GM19463 (cell line): Measurements from ENCODE around the gene AJAP1.
"Not testable (repeated sequence)": the region's sequence is repeated elsewhere in the genome, so short reads cannot be mapped to it uniquely, and the experiment has no call there.

Experiments
- ATAC-seq: cut with Tn5 transposase; IDR thresholded peaks from one replicate; pipeline ENCODE4 v1.9.1; 2021; ENCODE audit warnings: mild to moderate bottlenecking, moderate library complexity; ENCODE audit not compliant: unreplicated experiment

AJAP1 gene, protein sequence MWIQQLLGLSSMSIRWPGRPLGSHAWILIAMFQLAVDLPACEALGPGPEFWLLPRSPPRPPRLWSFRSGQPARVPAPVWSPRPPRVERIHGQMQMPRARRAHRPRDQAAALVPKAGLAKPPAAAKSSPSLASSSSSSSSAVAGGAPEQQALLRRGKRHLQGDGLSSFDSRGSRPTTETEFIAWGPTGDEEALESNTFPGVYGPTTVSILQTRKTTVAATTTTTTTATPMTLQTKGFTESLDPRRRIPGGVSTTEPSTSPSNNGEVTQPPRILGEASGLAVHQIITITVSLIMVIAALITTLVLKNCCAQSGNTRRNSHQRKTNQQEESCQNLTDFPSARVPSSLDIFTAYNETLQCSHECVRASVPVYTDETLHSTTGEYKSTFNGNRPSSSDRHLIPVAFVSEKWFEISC

DNA sequence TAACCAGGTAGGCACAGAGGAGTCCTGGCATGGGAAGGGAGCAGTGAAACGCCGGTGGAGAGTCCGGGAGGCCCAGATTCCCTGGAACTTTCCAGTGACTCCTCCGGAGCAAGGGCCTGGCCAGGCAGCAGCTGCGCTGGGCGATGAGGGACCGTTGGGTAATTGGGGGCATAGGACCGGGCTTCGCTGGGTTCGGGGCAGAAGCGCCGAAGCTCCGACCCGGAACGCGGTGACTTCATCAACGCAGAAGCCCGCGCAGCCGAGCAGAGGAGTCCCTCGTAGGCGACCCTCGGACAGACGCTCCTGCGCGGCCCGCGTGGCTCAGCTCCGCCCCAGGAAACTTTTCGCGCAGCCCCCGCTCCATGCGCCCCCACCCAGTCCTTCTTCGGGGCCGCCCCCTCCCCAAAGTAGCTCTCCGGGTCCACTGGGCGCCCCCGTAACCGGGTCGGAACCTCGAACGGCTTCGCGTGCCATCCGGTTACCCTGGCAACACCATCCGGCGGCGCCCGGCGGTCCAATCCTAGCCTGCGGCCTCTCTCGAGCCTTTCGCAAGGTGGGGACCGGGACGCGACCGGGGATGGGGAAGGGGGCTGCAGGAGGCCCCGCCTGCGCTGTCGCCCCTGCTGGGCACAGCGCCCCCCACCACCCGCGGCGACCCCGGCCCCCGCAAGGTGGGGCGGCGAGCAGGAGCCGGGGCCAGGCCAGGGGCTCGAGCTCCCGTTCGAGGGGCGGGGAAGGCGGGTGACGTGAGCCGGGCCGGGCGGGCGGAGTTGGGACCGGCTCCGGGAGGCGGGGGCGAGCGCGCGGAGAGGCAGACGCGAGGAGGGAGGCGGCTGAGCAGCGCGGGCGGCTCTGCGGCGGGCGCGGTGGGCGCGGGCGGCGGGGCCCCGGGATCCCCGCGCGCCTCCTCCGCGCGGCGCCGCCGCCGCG is at the start of gene AJAP1:
Gene AJAP1 (plus strand): TSS at position 814 of the 930 bp plus-strand sequence. CDS start 817 bp downstream, outside the sequence.
- no peak for ATAC-seq

DNA sequence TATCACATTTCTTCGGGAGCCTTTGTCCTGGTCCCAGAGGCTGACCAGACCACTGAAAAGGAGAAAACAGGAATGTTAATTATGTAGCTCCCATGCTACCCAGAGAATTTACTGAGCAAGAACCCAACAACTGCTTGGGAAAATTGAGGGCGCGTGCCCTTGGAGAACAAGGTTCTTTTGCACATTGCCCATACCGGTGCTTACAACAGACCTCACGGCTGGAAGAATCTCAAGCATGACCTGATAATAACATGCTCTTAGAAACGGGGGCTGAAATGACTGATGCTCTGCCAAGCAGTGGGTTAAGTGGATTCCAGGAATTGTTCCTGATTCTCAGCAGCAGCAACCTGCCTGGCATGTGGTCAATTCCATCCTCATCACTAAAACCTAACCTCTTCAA is 49.3 kb upstream of the AJAP1 start:
- ATAC-seq, result no peak

DNA sequence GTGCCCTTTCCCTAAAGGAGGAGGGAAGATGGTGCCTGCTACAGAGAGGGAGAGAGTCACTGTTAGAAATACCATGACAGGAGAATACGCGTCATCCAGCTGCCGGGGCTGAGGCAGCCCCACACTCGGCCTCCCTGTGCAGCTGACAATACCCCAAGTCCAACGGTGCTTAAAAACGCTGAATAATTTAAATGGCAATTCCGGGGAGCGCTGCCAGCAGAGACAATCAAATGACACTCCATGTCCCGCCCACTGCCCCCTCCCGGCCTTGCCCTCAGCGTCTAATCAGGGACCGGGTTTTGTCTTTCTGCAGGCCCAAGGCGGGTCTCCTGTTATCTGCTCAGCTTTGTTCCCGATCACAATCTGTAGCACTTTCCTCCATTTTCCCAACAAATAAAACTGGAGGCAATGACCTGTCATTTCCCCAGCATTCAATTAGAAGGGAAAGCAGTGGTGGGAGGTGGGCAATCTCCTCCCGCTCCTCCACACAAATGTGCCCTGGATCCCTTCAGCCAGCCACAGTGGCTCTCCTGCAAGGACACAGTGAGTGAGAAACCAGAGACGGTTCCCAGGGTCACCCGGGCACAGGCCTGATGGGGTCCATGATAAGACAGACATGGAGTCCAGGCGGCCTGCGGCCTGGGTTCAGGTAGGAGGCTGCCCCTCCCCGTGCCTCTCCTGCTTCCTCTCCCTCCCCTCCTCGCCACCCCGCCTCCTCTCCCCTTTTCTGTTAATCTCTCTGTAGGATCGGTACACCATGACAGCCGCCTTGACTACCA is 42.7 kb upstream of the AJAP1 start:
- no peak for ATAC-seq

DNA sequence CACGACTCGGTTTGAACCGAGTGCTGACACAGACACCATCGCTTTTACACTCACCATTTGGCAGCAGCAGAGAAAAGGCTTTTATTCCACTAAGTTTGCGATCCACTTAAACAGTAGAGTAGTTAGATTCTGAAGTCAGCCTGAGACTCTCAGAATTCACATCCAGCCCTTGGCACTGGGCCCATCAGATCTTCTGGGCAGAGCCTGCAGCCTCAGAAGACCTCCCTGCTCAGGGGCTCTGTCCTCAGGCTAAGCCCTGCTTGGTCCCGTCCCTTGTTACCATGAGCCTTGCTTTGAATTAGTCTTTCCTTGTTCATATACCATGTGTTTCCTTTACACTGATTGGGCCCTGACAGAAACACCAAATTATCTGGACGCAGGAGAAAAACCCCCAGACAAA is 41.4 kb upstream of the AJAP1 start:
- ATAC-seq, result no peak

DNA sequence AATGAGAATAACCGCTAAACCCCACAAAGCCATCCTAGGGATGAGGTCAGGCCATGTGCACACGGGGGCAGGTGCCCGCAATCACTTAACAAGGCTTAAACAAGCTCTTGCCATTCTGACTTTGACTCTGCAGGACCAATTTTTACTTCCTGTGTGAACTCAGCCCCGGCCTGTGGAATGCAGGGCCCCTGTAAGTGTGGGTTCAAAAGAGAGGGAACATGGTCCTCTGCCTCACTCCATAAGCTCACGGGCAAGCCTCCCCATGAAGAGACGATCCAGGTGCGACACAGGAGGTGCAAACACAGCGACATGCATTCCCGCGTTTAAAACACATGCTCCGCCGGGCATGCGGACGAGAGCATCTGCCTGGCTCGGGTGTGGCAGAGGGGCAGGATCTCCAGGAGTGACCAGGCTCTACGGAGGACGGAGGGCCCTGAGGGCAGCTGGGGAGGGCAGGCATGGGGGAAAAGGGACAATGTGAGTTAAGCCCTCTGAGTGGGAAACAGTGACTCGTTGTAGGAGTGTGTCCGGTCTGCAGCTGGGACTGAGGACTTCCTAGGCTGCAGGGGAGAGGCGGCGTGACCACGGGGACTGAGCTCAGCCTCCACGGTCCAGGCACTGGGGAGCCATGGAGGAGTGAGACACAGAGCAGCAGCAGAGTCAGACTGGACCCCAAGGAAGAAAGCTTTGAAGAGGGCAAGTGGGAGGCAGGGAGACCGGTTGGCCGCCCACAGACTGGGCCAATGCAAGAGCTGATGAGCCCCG is 40.6 kb upstream of the AJAP1 start:
- ATAC-seq, result no peak

DNA sequence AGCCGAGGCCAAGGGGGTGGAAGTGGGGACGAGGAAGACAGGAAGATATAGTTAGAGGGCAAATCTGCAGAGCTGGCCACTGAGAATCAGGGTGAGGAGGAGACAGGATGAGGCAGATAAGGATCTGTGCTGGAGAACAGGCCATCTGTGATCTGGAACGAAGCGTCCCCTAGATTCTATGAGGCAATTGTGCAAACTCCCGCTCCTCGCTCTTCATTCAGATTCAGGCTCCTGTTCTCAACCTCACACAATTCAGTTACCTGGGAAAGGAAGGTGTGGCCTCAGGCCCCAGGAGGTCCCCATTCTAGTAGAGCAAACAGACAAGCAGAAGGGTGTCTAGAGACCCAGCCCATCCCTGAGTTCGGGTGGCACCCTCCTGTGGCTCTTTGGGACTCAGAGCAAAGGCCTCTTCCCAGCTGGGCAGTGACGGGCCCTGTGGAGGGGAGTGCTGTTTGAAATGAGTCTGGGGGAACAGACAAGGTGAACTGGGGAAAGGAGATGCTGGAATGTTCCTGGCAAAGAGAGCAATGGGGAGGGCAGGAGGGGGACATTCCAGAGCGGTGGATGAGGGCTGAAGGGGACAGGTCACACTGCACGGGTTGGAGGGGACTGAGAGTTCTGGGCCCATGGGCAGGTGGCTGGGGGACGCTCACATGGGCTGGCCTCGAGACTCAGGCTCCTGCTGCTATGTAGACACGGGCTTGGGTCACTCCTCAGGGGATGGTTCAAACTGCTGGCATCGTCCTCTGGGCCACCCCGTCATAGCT is 39.9 kb upstream of the AJAP1 start:
- no peak for ATAC-seq

DNA sequence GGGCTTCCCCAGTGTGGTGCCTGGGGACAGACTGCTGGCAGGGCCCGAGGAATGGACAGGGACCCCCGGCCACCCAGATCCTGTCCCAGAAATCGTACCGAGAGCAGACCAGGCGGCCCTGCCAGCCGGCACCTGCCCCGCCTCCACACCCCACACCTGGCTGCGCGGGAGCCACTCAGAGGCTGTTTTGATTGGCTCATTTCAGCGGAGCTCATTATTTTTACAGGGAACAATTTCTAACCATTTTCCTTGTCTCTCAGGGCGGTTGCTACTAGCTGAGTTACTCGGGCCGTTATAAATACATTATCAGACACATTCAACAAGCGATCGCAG is 39.3 kb upstream of the AJAP1 start:
- no peak for ATAC-seq

DNA sequence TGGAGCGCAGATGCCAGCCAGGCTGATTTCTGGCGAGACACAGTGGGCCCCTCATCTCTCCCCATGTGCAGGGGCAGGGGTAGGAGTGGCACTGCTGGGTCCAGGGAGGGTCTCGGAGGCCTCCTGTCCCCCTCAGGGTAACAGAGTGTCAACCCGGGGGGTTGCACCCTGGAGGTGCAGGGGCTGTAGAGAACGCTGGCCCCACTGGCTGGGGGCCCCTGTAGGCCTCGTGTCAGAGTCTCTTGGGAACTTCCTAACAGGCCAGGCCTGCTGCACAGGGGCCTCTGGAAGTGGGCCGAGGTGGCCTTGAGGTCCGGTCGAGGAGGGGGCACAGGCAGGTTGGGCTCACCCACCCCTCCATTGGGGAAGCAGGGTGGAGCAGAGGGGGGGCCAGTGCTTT is 38.9 kb upstream of the AJAP1 start:
- no peak for ATAC-seq

DNA sequence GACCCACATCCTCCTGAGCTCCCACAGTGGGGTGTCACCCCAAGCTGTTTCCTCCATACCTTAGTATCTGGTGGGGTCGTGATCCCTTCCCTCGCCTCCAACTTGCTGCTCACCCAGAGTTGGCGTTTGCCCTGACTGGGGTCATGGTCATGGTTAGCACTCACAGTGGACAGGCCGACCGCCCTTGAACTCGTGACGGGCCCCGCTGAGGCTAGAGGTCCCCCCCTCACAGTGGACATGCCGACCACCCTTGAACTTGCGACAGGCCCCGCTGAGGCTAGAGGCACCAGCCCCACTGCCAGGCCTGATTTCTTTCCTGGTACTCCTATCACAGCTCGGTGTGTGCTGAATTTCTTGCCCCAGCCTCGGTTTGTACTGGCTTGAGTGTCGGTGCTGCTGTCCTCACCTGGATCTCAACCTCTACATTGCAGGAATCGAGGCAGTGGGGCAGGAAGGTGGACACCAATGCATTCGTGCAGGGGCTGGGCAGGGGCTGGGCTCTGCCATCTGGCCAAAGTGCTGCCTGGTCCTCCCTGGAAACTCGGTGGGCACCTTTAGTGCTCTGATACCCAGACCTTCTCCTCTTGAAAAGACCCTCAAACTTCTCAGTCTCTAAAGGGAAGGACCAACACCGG is 37.5 kb upstream of the AJAP1 start:
- no peak for ATAC-seq

DNA sequence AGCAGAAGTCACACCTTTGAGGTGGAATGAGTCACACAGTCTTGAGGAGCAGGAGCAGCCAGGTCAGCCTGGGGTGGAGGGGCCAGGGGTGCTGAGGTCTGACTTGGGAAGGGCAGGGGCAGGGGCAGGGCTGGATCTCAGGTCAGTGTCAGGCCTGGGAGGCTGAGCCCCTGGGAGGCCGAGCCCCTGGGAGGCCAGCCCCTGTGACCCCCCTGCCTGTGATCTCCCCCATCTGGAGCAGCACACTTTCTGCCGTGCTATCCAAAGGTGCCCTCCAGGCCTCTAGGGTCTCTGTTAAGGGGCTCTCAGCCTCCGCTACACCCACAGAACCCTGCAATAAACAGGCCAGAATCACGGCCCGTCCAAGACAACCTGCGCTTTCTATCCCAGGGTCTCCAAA is 36.9 kb upstream of the AJAP1 start:
- ATAC-seq, result no peak

DNA sequence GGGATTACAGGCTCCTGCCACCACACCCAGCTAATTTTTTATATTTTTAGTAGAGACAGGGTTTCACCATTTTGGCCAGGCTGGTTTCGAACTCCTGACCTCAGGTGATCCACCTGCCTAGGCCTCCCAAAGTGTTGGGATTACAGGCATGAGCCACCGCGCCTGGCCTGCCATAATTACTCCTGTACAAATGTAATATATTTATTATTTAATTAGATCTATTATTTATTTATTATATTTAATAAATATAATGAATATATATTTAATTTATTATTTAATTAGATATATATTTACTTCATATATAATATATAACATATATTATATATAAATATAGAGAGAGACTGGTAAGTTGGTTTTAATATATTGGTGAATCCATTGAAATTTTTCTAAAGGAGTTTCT is 35.6 kb upstream of the AJAP1 start:
- not testable (repeated sequence) for ATAC-seq

DNA sequence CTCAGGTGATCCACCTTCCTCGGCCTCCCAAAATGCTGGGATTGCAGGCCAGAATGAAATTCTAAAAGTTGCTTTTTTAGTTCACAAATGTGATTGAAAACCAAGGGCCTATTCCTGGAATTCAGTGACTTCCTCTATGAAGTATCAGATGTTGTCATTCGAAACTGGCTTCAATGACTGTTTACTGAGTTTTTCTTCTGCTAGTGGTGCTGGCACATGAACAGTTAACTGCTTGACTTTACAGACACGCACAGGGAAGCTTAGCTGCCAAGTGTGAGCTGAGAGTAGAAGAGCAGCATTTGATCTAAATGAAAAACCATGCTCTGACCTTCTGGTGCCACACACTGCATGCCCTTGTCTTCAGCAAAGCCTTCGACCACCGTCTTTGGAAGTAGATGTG is 32.8 kb upstream of the AJAP1 start:
- ATAC-seq, result no peak

DNA sequence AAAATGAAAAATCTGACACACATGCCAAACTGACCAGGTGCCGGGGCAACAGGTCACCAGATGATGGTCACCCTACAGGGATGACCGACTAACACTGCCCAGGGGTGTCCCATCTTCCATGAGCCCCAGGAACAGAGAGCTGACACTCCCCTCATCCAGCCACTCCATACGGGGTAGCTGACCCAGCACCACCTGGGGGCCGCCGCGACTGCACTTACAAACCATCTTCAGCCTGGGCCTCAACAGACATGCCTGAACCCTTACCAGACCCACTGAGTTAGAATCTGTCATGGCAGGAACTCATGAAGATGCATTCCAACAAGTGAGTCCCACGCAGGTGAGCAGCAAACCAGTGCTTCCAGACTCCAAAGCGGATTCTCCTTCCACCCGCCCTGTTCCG is 31.6 kb upstream of the AJAP1 start:
- no peak for ATAC-seq

DNA sequence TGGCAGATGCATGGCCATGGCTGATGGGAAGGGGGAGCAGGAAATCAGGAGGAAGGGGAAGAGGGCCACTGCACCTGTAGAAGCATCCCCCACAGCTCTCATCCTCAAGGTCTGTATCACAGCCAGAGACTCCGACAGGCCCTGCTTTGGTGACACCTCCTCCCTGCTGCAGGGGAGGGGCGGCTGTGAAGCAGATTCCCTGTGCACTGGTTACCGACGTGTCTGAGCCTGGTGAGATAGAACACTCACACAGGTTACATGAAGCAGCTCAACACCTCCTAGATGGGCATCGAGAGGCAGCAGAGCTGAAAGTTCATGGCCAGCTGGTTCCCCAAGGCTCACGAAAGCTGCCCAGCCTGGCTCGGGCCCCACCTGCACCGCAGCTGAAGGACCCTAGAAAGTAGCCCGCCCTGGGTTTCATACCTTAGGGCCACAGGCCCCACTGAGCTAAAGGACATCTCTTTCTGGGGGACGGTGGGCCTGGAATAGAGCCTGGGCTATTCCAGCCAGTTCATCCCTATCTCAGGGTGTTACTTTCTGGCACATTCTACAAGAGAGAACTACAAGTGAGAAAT is 30.2 kb upstream of the AJAP1 start:
- no peak for ATAC-seq

DNA sequence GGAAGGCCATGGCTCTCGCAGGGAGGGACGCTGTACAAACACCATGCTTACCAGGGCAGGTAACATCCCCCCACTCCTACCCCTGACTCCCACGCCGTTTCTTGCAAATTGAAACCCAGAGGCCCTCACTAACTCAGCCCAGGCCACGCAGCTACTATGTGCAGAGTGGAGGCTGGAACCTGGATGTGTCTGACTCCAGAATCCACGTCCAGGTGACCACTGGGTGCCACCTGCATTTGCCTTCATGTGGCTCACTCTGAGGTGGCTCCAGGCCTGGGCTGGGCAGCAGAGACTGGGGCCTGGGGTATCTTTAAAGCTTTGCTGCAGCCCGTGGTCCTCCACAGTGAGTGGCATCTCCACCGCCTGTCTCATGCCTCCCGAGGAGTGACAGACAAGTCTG is 29.6 kb upstream of the AJAP1 start:
- ATAC-seq, result no peak

DNA sequence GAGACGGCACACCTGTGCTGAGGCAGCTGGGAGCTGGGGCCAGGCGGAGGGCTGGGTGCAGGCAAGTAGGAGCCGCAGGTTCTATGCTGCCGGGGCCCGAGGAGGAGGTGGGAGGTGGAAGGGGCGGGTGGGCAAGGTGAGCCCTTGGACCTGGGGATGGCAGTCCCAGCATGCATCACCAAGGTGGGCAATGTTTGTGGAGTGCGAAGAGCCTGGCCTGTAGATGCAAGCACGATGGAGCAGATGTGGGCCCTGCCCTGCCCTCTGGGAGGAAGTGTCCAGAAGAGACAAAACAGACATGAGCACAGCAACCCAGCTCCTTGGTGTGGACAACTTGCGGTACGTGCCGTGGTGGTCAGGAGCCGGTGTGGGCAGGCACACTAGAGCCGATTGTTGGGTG is 28.3 kb upstream of the AJAP1 start:
- no peak for ATAC-seq

DNA sequence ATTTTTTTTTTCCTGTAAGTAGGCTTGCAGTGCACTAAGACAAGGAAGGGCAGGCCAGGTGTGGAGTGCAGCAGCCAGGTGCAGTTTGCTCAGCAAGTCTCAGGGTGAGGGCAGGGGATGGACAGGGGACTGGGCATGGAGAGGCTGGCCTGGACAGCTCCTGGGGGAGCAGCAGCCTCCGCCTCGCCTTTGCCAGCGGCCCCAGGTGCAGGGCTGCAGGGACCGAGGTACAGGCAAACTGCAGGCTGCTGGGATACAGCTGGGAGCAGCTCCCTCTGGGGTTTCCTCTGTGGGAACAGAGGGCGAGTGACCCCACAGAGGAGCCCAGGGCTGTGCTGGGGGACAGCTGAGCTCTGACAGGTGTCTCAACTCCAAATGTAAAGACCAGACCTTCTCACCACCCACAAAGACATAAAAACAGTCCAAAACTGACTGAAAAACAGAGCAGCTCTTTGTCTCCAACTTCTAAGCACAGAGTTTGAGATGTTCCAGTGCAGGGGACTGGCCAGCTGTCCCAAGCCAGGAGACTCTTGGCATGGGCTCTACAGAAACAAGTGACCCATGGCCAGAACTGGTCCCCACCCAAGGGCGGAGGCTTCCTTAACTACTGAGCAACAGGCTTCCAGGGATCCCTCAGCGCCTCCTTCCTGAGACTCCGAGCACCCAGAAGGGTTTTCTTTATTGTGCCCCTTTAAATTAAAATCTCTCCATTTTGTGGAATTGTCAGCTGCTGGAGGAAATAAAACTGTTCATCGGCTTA is 27.7 kb upstream of the AJAP1 start:
- no peak for ATAC-seq

DNA sequence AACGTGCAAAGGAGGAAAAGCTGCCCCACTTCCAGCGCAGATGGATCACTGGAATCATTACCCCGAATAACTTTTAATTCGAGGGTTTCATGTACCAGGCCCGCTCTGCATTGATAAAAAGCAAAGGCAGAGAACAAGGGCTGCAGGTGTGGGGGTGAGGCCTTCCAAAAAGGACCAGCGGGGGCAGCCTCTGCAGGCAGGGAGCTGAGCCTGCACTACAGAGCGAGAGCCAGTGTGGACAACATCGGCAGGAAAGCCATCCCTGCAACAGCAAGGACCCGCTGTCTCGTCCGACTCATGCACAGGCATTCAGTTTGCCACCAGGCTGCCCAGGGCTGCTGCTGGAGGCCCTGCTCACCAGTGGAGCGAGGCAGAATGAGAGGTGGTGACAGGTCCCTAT is 27.1 kb upstream of the AJAP1 start:
- no peak for ATAC-seq
